GM21737 (cell line): ENCODE measurements around the gene OR10H2.
"Not testable (repeated sequence)": the region's sequence is repeated elsewhere in the genome, so short reads cannot be mapped to it uniquely, and the experiment has no call there.

Experiments used
- ATAC-seq: cut with Tn5 transposase; IDR thresholded peaks from one replicate; pipeline ENCODE4 v1.9.1; 2021; ENCODE audit warnings: mild to moderate bottlenecking, moderate library complexity; ENCODE audit not compliant: unreplicated experiment

OR10H2 gene

GRCh38 chr19:15727724-15728123 is at the start of gene OR10H2:
Gene OR10H2, plus strand, starts transcription at chr19:15728024. Its CDS starts 20 bp downstream, at chr19:15728044.
- ATAC-seq, result no peak

GRCh38 chr19:15679089-15679488 is 48.7 kb upstream of the OR10H2 start:
- no peak for ATAC-seq

DNA sequence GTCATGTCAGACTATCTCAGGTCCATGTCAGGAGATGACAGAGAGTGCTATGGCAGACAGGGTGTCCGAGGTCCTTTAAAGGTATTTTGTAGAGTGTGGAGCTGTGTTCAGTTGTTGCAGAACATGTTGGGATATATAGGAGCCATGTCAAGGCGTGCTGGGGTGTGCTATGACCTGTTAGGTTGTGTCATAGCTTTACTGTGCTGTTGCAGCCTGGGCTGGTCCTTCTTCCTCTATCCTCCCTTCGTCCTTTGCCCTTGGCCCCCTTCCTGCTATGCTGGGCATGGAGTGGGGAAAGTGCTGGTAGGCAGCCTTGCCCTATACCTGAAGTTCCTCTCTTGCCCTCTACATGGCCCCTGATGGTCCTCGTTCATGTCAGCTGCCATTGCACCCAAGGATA is 48.0 kb upstream of the OR10H2 start:
- not testable (repeated sequence) for ATAC-seq

DNA sequence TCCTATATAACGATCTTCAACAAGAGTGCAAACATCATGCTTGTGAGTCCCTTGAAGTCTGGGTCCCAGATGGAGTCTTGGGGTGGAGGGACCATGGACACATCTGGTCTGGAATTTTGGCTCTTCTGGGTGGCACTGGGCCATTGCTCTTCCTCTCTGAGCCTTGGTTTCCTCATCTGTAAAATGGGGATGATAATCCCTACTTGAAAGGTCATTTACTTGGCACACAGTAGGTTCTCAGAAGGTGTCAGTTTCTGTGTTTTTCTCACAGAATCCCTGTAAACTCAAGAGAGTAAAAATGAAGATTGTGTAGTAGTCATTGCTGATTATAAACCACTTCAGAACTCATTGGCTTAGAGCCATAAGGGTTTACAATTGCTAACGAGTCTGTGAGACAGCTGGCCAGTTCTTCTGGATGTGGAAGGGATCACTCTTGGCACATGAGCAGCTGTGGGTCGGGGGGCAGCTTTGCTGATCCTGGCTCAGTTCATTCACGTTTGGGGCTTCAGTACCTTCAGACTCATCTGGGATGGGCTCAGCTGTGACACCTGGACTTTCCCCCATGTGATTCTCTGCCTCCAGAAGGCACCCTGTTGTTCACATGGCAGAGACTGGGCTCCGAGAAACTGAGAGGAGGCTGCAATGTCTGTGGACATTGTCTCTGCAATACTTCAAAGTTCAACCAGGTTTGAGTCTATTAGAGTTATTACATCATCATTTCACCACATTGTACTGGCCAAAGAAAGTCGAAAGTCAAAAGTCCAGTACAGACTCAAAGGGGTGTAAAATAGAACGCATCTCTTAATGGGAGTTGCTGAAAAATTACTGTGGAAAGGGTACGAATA is 47.1 kb upstream of the OR10H2 start:
- ATAC-seq, result no peak

DNA sequence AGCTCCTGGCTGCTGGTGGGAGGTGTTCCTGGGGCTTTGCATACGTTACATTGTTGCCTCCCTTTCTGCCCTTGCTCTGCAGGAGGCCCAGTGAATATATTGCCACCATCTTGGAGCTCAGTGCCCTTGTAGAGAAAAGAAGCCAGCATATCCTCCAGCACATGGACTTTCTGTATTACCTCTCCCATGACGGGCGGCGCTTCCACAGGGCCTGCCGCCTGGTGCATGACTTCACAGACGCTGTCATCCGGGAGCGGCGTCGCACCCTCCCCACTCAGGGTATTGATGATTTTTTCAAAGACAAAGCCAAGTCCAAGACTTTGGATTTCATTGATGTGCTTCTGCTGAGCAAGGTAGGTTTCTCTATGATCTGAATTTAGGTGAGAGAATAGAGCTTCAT is 44.4 kb upstream of the OR10H2 start:
- no peak for ATAC-seq

DNA sequence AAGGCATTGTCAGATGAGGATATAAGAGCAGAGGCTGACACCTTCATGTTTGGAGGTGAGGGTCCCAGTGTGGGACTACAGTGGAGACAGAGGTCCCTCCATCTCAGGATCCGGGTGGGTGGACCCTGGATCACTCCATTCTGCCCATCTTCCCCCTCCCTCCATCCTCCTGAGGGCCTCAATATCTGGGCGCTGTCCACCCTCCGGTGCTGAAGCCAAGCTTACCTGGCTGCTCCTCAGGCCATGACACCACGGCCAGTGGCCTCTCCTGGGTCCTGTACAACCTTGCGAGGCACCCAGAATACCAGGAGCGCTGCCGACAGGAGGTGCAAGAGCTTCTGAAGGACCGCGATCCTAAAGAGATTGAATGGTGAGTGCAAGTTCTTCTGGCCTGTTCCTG is 43.0 kb upstream of the OR10H2 start:
- no peak for ATAC-seq

DNA sequence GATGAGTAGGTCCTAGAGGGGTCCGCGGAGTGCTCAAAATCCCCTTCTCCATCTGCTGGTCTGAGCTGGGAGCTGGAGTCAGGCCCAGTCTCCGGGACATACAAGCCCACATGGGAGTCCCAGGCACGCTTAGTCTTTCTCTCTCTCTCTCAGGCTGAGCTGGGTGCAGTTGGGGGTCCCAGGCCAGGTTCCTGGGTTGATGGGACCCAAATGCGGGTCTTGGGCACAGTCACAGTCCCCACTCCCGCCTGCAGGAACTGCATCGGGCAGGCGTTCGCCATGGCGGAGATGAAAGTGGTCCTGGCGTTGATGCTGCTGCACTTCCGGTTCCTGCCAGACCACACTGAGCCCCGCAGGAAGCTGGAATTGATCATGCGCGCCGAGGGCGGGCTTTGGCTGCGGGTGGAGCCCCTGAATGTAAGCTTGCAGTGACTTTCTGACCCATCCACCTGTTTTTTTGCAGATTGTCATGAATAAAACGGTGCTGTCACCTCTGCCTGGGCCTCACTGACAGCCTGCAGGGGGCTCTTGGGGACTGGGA is 31.1 kb upstream of the OR10H2 start:
- ATAC-seq, result no peak

GRCh38 chr19:15701757-15702533 is 25.9 kb upstream of the OR10H2 start:
- ATAC-seq, result no peak

- no peak for ATAC-seq
Observed at GRCh38 chr19:15702534-15702930, 25.3 kb upstream of the OR10H2 start.

- no peak for ATAC-seq
Observed at GRCh38 chr19:15714638-15715037, 13.2 kb upstream of the OR10H2 start.

DNA sequence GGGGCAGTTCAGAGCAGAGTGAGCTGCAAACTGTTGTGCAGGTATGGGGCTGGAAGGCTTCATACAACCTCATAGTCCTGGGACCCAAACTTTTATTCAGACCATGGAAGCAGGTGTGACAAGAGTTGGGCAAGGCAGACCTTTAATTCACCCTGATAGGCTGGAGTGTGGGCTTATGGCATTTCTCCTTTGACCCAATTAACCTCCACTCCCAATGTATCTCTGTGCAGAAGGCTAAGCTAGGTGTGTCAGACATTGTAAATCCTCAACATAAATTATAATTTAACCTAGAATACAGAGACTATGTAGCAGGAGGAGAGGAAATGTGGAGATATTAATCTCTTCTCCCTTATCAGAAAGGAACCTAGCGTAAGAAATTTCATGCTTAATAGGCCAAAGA is 12.2 kb upstream of the OR10H2 start:
- ATAC-seq, result no peak

DNA sequence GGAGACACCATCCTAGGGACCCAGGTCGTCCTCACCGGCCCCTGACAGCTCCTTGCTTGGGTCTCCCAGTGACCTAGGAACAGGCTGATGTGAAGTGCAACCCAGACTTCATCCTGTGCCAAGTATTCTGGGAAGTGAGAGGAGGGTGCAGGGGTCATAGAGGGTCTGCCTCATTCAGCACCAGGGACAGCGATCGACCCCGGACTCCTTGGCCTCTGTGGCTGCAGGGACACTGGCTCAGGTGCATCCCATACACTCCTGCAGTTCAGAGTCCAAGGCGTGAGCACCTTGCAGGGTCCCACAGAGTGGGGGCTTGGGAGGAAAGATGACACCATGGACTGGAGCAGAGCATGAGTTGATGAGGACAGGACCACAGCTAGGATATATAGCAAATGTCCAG is 10.0 kb upstream of the OR10H2 start:
- no peak for ATAC-seq

GRCh38 chr19:15721268-15721667 is 6.6 kb upstream of the OR10H2 start:
- ATAC-seq, result no peak

- no peak for ATAC-seq
Observed at GRCh38 chr19:15722956-15723355, 4.9 kb upstream of the OR10H2 start.

DNA sequence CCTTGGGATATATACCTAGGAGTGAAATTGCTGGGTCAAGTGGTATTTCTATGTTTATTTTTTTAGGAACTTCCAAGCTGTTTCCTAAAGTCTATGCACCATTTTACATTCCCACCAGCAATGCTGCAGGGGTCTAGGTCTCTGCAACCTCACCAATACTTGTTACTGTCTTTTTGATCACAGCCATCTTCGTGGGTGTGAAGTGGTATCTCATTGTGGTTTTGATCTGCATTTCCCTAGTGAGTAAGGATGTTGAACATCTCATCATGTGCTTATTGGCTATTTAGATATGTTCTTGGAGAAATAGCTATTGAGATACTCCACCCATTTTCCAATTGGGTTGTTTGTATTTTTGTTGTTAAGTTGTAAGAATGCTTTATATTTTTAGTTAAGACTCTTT is 2.7 kb downstream of the OR10H2 start:
- ATAC-seq, result no peak

DNA sequence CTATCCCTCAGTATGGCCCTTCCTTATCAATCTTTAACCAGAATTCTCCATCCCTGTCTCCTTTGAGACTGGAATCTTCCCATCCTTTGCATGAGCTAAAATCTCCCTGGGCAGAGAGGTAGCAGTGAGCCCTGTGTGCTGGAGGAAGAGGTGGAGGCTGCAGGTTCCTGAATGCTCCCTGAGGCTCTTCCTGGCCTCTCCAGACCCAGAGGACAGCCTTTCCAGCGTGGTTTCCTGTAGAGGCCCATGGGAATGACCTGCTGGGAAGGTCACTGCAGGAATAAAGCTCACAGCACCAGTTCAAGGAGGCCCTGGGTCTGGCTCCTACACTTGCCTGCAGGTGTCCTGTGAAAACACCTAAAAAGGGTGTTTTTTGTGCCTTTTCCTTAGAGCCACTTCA is 4.6 kb downstream of the OR10H2 start:
- no peak for ATAC-seq

DNA sequence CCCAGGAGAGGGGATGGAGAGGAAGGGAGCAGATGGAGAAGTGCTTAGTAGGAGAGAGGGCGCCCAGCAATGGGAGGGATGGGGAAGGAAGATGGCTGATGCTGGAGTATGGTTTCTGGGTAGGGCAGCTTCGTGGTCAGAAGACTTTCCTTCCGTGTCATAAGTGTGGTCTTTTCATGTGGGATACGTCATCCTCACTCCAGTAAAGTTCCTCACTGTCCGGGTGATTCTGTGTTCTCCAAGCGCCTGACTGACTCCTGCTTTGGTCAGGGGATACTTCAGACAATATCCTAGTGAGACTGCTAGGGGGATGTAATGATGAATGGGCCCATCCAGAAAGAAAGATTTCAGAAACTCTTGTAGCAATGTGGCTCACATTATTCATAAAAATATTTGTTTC is 6.1 kb downstream of the OR10H2 start:
- no peak for ATAC-seq

DNA sequence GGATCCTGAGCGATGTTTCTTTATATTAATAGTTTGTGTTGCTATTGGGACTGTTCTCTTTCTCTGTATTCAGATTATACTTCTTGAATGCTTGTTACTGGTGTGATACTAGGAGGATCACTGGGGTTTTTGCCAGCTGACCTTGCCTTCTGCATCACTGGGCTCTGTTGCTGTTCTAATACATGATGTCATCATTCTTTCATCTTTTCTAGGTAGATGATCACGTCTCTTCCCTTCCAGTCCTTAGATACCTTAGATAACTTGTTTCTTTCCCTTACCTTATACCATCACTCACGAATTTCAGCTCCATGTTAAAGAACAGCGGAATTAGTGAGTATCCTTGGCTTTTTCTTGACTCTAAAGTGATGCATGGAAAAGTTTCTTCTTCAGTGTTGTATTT is 9.9 kb downstream of the OR10H2 start, which contains the start of gene OR10H3:
TSS of gene OR10H3 (plus strand) at position 264 of the 400 bp plus-strand sequence. CDS start 3,408 bp downstream, outside the sequence.
- no peak for ATAC-seq

DNA sequence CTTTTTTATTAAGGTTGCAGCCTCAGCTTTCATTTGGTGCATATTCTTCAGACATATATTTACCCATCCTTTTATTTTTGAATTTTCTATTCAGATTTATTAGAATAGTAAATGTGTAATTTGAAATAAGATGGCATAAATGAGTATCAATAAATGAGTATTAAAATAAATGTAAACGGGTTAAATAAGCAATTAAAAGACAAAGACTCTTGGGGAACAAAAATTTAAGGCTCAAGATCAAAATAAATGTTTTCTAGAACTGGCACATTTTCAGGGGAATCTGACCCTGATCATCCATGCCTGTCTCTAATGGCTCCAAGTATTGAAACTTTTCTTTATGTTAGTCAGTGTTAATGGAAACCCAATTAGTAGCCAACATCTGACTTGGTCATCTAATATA is 13.0 kb downstream of the OR10H2 start:
- ATAC-seq, result no peak

GRCh38 chr19:15748239-15748638 is 20.4 kb downstream of the OR10H2 start:
- no peak for ATAC-seq

- ATAC-seq, result no peak
Observed at GRCh38 chr19:15758379-15758778, 30.6 kb downstream of the OR10H2 start.
